ENCODE results near the gene KRT79.

DNA sequence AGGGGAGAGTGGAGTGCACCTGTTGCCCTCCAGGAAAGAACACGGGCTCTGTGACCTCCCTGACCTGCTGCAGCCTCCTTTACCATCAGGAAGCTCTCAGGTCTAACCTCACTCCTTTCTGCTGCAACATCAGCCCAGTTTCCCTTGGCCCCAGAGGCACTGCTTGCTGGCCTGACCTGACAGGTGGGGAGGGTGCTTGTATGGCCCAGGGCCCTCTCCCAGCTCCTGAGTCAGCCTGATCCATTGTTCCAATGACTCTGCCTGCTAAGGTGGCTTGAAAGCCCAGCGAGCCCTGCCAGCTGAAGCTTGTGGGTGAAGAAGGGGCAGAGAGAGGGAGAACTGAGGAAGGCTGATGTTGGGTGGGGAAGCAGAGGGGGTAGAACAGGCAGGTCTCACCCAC lies 27.9 kb upstream of the KRT79 start:
- TF ChIP-seq, protein P1, sequence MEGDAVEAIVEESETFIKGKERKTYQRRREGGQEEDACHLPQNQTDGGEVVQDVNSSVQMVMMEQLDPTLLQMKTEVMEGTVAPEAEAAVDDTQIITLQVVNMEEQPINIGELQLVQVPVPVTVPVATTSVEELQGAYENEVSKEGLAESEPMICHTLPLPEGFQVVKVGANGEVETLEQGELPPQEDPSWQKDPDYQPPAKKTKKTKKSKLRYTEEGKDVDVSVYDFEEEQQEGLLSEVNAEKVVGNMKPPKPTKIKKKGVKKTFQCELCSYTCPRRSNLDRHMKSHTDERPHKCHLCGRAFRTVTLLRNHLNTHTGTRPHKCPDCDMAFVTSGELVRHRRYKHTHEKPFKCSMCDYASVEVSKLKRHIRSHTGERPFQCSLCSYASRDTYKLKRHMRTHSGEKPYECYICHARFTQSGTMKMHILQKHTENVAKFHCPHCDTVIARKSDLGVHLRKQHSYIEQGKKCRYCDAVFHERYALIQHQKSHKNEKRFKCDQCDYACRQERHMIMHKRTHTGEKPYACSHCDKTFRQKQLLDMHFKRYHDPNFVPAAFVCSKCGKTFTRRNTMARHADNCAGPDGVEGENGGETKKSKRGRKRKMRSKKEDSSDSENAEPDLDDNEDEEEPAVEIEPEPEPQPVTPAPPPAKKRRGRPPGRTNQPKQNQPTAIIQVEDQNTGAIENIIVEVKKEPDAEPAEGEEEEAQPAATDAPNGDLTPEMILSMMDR (IDR thresholded peaks at IDR 0.05; ENCODE audit: low read length): no peak
- no peak for TF ChIP-seq EZH2 (IDR thresholded peaks at IDR 0.05; ENCODE audit: borderline replicate concordance, low read length)

Measured in OCI-LY1 (cell line).